ENCODE measurements around the gene NT5C2. TPM values are rescaled to one million over a fixed set of nuclear protein-coding genes. Genes with fewer than 3 reads are reported as not detected.
"Not testable (repeated sequence)": the region's sequence is repeated elsewhere in the genome, so short reads cannot be mapped to it uniquely, and the experiment has no call there.

NT5C2 gene
- total RNA-seq, 1 experiment from 2014 or later: 70.0 TPM

DNA sequence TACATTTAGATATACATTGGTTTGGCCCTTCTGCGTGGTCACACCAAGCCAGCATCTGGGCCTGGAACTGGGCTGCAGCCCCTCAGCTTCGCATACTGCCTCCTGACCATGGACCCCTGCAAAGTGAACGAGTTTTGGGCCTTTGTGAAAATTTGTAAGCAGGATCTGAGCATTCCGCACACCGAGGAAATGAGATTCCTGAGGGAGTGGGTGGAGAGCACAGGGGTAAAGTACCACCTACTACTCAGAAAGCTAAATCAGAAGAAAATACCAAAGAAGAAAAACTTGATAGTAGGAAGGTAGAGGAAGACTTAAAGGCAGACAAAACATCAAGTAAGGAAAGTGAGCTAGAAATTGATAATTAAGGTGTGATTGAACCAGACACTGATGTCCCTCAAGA, 22.5 kb upstream of the NT5C2 start:
- no peak overlapping the region for H3K27ac Mint-ChIP-seq (ENCODE audit: unreplicated experiment)
- CTCF ChIA-PET: interaction anchor here (0.8 kb wide), 1 partner anchor 16 kb away, joined by 4 read pairs; no protein-coding TSS in a partner anchor
- DNase-seq: no peak
- H3K4me3 Mint-ChIP-seq (ENCODE audit: low read depth, unreplicated experiment): no peak overlapping the region
- H3K36me3 Mint-ChIP-seq (ENCODE audit: insufficient read depth, unreplicated experiment): no peaks in the 10 kb centered on the region
- peaks cover 10% of the 10 kb centered on the region for H3K9me3 Mint-ChIP-seq (ENCODE audit: low read depth, unreplicated experiment)
- intact Hi-C loops (cut with micrococcal nuclease; ENCODE audit: unreplicated experiment): no loop called here
- H3K4me1 Mint-ChIP-seq (ENCODE audit: low read depth, unreplicated experiment): peaks cover 10% of the 10 kb centered on the region
- H3K27me3 Mint-ChIP-seq (ENCODE audit: unreplicated experiment): no peaks in the 10 kb centered on the region
- no TSS peak for BruUV-seq (replicated peaks)
- TF ChIP-seq, protein P1, sequence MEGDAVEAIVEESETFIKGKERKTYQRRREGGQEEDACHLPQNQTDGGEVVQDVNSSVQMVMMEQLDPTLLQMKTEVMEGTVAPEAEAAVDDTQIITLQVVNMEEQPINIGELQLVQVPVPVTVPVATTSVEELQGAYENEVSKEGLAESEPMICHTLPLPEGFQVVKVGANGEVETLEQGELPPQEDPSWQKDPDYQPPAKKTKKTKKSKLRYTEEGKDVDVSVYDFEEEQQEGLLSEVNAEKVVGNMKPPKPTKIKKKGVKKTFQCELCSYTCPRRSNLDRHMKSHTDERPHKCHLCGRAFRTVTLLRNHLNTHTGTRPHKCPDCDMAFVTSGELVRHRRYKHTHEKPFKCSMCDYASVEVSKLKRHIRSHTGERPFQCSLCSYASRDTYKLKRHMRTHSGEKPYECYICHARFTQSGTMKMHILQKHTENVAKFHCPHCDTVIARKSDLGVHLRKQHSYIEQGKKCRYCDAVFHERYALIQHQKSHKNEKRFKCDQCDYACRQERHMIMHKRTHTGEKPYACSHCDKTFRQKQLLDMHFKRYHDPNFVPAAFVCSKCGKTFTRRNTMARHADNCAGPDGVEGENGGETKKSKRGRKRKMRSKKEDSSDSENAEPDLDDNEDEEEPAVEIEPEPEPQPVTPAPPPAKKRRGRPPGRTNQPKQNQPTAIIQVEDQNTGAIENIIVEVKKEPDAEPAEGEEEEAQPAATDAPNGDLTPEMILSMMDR (IDR thresholded peaks at IDR 0.05; ENCODE audit: unreplicated experiment): no peak

DNA sequence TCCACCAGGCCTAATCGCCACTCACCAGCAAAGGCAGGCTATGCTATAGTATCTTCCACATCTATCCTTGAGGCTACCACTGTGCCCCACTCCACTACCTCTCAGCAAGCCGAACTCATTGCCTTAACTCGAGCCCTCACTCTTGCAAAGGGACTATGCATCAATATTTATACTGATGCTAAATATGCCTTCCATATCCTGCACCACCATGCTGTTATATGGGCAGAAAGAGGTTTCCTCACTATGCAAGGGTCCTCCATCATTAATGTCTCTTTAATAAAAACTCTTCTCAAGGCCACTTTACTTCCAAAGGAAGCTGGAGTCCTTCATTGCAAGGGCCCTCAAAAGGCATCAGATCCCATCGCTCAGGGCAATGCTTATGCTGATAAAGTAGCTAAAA, 17.2 kb upstream of the NT5C2 start:
- H3K27me3 Mint-ChIP-seq (ENCODE audit: unreplicated experiment); H3K27ac Mint-ChIP-seq (ENCODE audit: unreplicated experiment); DNase-seq; H3K36me3 Mint-ChIP-seq (ENCODE audit: insufficient read depth, unreplicated experiment); BruUV-seq (replicated peaks); intact Hi-C loops (cut with micrococcal nuclease; ENCODE audit: unreplicated experiment); CTCF ChIA-PET; H3K4me3 Mint-ChIP-seq (ENCODE audit: low read depth, unreplicated experiment); H3K9me3 Mint-ChIP-seq (ENCODE audit: low read depth, unreplicated experiment): not testable (repeated sequence)
- H3K4me1 Mint-ChIP-seq (ENCODE audit: low read depth, unreplicated experiment): peaks cover 19% of the 10 kb centered on the region

DNA sequence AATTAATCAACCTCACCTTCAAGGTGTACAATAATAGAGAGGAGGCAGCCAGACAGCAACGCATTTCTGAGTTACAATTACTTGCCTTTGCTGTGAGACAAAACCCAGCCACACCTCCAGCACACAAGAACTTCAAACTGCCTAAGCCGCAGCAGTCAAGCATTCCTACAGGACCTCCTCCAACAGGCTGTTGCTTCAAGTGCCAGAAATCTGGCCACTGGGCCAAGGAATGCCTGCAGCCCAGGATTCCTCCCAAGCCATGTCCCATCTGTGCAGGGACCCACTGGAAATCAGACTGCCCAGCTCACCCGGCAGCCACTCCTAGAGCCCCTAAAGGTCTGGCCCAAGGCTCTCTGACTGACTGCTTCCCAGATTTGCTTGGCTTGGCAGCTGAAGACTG, 14.6 kb upstream of the NT5C2 start:
- BruUV-seq (replicated peaks); H3K4me3 Mint-ChIP-seq (ENCODE audit: low read depth, unreplicated experiment); CTCF ChIA-PET; H3K27me3 Mint-ChIP-seq (ENCODE audit: unreplicated experiment); H3K36me3 Mint-ChIP-seq (ENCODE audit: insufficient read depth, unreplicated experiment); DNase-seq; intact Hi-C loops (cut with micrococcal nuclease; ENCODE audit: unreplicated experiment); H3K9me3 Mint-ChIP-seq (ENCODE audit: low read depth, unreplicated experiment); H3K27ac Mint-ChIP-seq (ENCODE audit: unreplicated experiment): not testable (repeated sequence)
- peaks cover 32% of the 10 kb centered on the region for H3K4me1 Mint-ChIP-seq (ENCODE audit: low read depth, unreplicated experiment)

DNA sequence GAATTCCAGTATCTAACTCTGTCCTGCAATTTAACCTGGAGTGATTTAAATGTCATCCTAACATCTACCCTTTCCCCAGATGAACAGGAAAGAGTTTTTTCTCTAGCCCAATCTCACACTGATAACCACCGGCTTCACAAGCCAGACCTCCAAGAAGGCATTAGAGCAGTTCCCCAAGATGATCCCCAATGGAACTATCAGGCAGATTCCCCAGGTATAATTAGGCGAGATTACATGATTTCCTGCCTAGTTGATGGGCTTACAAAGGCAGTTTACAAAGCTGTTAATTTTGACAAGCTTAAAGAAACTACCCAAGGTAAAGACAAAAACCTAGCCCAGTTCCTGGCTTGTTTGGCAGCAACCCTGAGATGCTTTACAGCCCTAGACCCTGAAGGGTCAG, 14.1 kb upstream of the NT5C2 start:
- peak overlapping the region; percentile 15 for H3K27ac Mint-ChIP-seq (ENCODE audit: unreplicated experiment)

DNA sequence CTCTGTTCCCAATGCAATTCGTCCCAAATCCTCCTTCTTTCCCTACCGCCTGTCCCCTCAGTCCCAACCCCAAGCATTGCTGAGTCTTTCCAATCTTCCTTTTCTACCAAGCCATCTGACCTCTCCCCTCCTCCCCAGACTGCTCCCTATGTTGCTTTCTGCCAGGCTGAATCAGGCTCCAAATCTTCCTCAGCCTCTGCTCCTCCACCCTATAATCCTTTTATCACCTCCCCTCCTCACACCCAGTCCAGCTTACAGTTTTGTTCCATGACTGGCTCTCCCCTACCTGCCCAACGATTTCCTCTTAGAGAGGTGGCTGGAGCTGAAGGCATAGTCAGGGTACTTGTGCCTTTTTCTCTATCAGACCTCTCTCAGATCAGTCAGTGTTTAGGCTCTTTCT, 13.6 kb upstream of the NT5C2 start:
- CTCF ChIA-PET; H3K27me3 Mint-ChIP-seq (ENCODE audit: unreplicated experiment); H3K9me3 Mint-ChIP-seq (ENCODE audit: low read depth, unreplicated experiment); BruUV-seq (replicated peaks); DNase-seq; H3K4me3 Mint-ChIP-seq (ENCODE audit: low read depth, unreplicated experiment); intact Hi-C loops (cut with micrococcal nuclease; ENCODE audit: unreplicated experiment); H3K36me3 Mint-ChIP-seq (ENCODE audit: insufficient read depth, unreplicated experiment): not testable (repeated sequence)
- Mint-ChIP-seq H3K4me1 (ENCODE audit: low read depth, unreplicated experiment) (peaks cover 32% of the 10 kb centered on the region), H3K27ac (ENCODE audit: unreplicated experiment) (peak overlapping the region; percentile 15)

More for the DNA sequence above, 14.1 kb upstream of the NT5C2 start:
- Mint-ChIP-seq H3K9me3 (ENCODE audit: low read depth, unreplicated experiment) (peaks cover 2% of the 10 kb centered on the region), H3K4me3 (ENCODE audit: low read depth, unreplicated experiment) (no peak overlapping the region), H3K4me1 (ENCODE audit: low read depth, unreplicated experiment) (peaks cover 32% of the 10 kb centered on the region), H3K36me3 (ENCODE audit: insufficient read depth, unreplicated experiment) (peaks cover 6% of the 10 kb centered on the region), H3K27me3 (ENCODE audit: unreplicated experiment) (peaks cover 9% of the 10 kb centered on the region)
- BruUV-seq (replicated peaks): no TSS peak
- TF ChIP-seq, protein P1 (IDR thresholded peaks at IDR 0.05; ENCODE audit: unreplicated experiment): no peak
- DNase-seq: no peak
- intact Hi-C loops (cut with micrococcal nuclease; ENCODE audit: unreplicated experiment): no loop called here
- CTCF ChIA-PET: no interaction called here

DNA sequence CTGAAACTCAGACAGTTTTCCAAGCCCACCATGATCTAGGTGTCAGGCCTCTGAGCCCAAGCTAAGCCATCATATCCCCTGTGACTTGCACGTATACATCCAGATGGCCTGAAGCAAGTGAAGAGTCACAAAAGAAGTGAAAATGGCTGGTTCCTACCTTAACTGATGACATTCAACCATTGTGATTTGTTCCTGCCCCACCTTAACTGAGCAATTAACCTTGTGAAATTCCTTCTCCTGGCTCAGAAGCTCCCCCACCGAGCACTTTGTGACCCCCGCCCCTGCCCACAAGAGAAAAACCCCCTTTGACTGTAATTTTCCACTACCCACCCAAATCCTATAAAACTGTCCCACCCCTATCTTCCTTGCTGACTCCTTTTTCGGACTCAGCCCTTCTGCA, 12.3 kb upstream of the NT5C2 start:
- CTCF ChIA-PET; H3K4me3 Mint-ChIP-seq (ENCODE audit: low read depth, unreplicated experiment); H3K27me3 Mint-ChIP-seq (ENCODE audit: unreplicated experiment); BruUV-seq (replicated peaks); H3K36me3 Mint-ChIP-seq (ENCODE audit: insufficient read depth, unreplicated experiment); H3K9me3 Mint-ChIP-seq (ENCODE audit: low read depth, unreplicated experiment); DNase-seq; intact Hi-C loops (cut with micrococcal nuclease; ENCODE audit: unreplicated experiment): not testable (repeated sequence)
- peak overlapping the region; percentile 87 for H3K27ac Mint-ChIP-seq (ENCODE audit: unreplicated experiment)
- H3K4me1 Mint-ChIP-seq (ENCODE audit: low read depth, unreplicated experiment): peaks cover 32% of the 10 kb centered on the region
